IMR-90 (cell line): ENCODE measurements around the gene GJB3. TPM values are rescaled to one million over a fixed set of nuclear protein-coding genes. Genes with fewer than 3 reads are reported as not detected.

Source experiments
- ATAC-seq: fragments of 200-7000 bp; cut with Tn5 transposase; 2 replicates; pipeline ENCODE4 v1.9.1; 2020; ENCODE audit warnings: low read depth, mild to moderate bottlenecking, moderate library complexity
- BruUV-seq: library from RNA; stranded (reverse); fragments of 400-500 nt; replicated peaks from 2 replicates; lab custom pipeline; 2021; lab: Mats Ljungman, UMichigan
- CTCF ChIA-PET: fragments of 300-600 bp; formaldehyde crosslinking; extraction: SDS; loops from one replicate; lab custom pipeline; 2021; ENCODE audit warnings: antibody characterized with exemption; lab: Yijun Ruan, JAX
- POLR2A ChIA-PET: fragments of 300-600 bp; sonication (Branson Sonifier 250); formaldehyde crosslinking; loops from one replicate; lab custom pipeline; 2022; ENCODE audit warnings: antibody characterized with exemption; ENCODE audit not compliant: unreplicated experiment; lab: Charles Lee
- DNase-seq: peaks from one replicate; pipeline ENCODE4 v3.0.0; 2013
- H2AFZ ChIP-seq: replicated peaks from 2 replicates; pipeline ENCODE3; 2013; ENCODE audit warnings: low read length, mild to moderate bottlenecking; ENCODE audit not compliant: poor library complexity
- H2AK5ac ChIP-seq: 2 replicates; pipeline ENCODE4 v1.6.1; 2013; ENCODE audit warnings: low read depth, low read length, inconsistent platforms
- H2AK9ac ChIP-seq: replicated peaks from 2 replicates; pipeline ENCODE3; 2013; ENCODE audit warnings: mild to moderate bottlenecking, low read depth, low read length, moderate library complexity; ENCODE audit not compliant: poor library complexity
- H2BK120ac ChIP-seq: 2 replicates; pipeline ENCODE4 v1.6.1; 2013; ENCODE audit warnings: low read depth, low read length, inconsistent platforms
- H2BK15ac ChIP-seq: 3 replicates; pipeline ENCODE4 v1.6.1; 2013; ENCODE audit warnings: low read depth, low read length, inconsistent platforms
- H2BK20ac ChIP-seq: 2 replicates; pipeline ENCODE4 v1.6.1; 2013; ENCODE audit warnings: low read depth, mild to moderate bottlenecking, inconsistent platforms, low read length, moderate library complexity
- H2BK5ac ChIP-seq: 2 replicates; pipeline ENCODE4 v1.6.1; 2013; ENCODE audit warnings: mild to moderate bottlenecking, low read depth, low read length, inconsistent platforms; ENCODE audit not compliant: poor library complexity, severe bottlenecking
- H3K14ac ChIP-seq: replicated peaks from 2 replicates; pipeline ENCODE4 v1.6.1; 2013; ENCODE audit warnings: low read depth, low read length, inconsistent platforms
- H3K18ac ChIP-seq: 2 replicates; pipeline ENCODE4 v1.6.1; 2013; ENCODE audit warnings: low read depth, low read length, control low read depth
- H3K23ac ChIP-seq: 2 replicates; pipeline ENCODE4 v1.6.1; 2013; ENCODE audit warnings: low read depth, low read length, inconsistent platforms
- H3K27ac ChIP-seq: 2 replicates; pipeline ENCODE4 v1.5.1; 2013; ENCODE audit warnings: mild to moderate bottlenecking, control low read depth, low read length; ENCODE audit not compliant: insufficient read depth
- H3K27me3 ChIP-seq: 2 replicates; pipeline ENCODE4 v1.6.1; 2013; ENCODE audit warnings: low read length; ENCODE audit not compliant: control insufficient read depth, insufficient read depth
- H3K36me3 ChIP-seq: 2 replicates; pipeline ENCODE4 v1.6.1; 2013; ENCODE audit warnings: low read length, mixed read lengths; ENCODE audit not compliant: control insufficient read depth, insufficient read depth
- H3K4ac ChIP-seq: 2 replicates; pipeline ENCODE4 v1.6.1; 2013; ENCODE audit warnings: low read depth, low read length, inconsistent platforms
- H3K4me1 ChIP-seq: 2 replicates; pipeline ENCODE4 v1.6.1; 2013; ENCODE audit warnings: low read length, mixed read lengths; ENCODE audit not compliant: control insufficient read depth, insufficient read depth
- H3K4me2 ChIP-seq: 2 replicates; pipeline ENCODE4 v1.6.1; 2013; ENCODE audit warnings: low read depth, mild to moderate bottlenecking, control low read depth, low read length, moderate library complexity
- H3K4me3 ChIP-seq: 2 replicates; pipeline ENCODE4 v1.5.1; 2013; ENCODE audit warnings: low read depth, mild to moderate bottlenecking, control low read depth, low read length, moderate library complexity; ENCODE audit not compliant: insufficient read depth
- H3K56ac ChIP-seq: 2 replicates; pipeline ENCODE4 v1.6.1; 2013; ENCODE audit warnings: low read length, inconsistent platforms; ENCODE audit not compliant: insufficient read depth; ENCODE audit errors: extremely low read depth
- H3K79me1 ChIP-seq, 2 experiments: 2 replicates each; pipeline ENCODE4 v1.6.1; 2013; ENCODE audit warnings: low read length in 2 of 2, inconsistent platforms in 1 of 2, low read depth in 1 of 2
- H3K9ac ChIP-seq: 2 replicates; pipeline ENCODE4 v1.6.1; 2013; ENCODE audit warnings: low read depth, low read length, control low read depth
- H3K9me1 ChIP-seq: 2 replicates; pipeline ENCODE4 v1.6.1; 2013; ENCODE audit warnings: low read length, inconsistent platforms; ENCODE audit not compliant: insufficient read depth
- H3K9me3 ChIP-seq: 2 replicates; pipeline ENCODE4 v1.6.1; 2013; ENCODE audit warnings: low read length; ENCODE audit not compliant: control insufficient read depth, insufficient read depth
- H4K20me1 ChIP-seq: 2 replicates; pipeline ENCODE4 v1.6.1; 2013; ENCODE audit warnings: low read length, inconsistent platforms; ENCODE audit not compliant: insufficient read depth
- H4K5ac ChIP-seq: 2 replicates; pipeline ENCODE4 v1.6.1; 2013; ENCODE audit warnings: mild to moderate bottlenecking, low read depth, low read length, control low read depth
- H4K8ac ChIP-seq, 2 experiments: 2 replicates each; pipeline ENCODE4 v1.6.1; 2013; ENCODE audit warnings: low read depth in 2 of 2, low read length in 2 of 2, control low read depth in 1 of 2, inconsistent platforms in 1 of 2
- H4K91ac ChIP-seq: 2 replicates; pipeline ENCODE4 v1.6.1; 2013; ENCODE audit warnings: low read depth, low read length, inconsistent platforms; ENCODE audit not compliant: insufficient read depth
- CEBPB ChIP-seq: IDR thresholded peaks from 2 replicates; pipeline ENCODE4 v1.6.1; 2012; ENCODE audit warnings: low read depth, low read length, improper control_type of control experiment
- CHD1 ChIP-seq: IDR thresholded peaks from 2 replicates; pipeline ENCODE4 v1.6.1; 2012; ENCODE audit warnings: low read depth, low read length, improper control_type of control experiment
- MAFK ChIP-seq: IDR thresholded peaks from 2 replicates; pipeline ENCODE4 v1.6.1; 2012; ENCODE audit warnings: low read depth, low read length, improper control_type of control experiment
- MAZ ChIP-seq: IDR thresholded peaks from 2 replicates; pipeline ENCODE4 v1.6.1; 2012; ENCODE audit warnings: low read depth, mild to moderate bottlenecking, low read length, improper control_type of control experiment, moderate library complexity, borderline replicate concordance
- WGBS, 2 experiments: methylation state at CpG; one replicate each; pipeline versions ENCODE4 v1.1.5 to v1.1.7; 2013; ENCODE audit warnings: missing lambda C conversion rate in 2 of 2; ENCODE audit not compliant: insufficient read length in 1 of 2; ENCODE audit errors: extremely low coverage in 2 of 2; 5-methylcytosine and 5-hydroxymethylcytosine counted together
- dilution Hi-C: fragments of 300-500 bp; cut with HindIII; formaldehyde crosslinking; loops from one replicate; pipeline ENCODE4 v1.14.3; 2018; ENCODE audit warnings: low sequenced_read_pairs; ENCODE audit not compliant: unreplicated experiment
- in situ Hi-C: fragments of 300-500 bp; cut with MboI; formaldehyde crosslinking; loops from 3 replicates; pipeline ENCODE4 v1.14.3; 2019; ENCODE audit warnings: low sequenced_read_pairs, inconsistent platforms, mixed read lengths
- intact Hi-C: fragments of 100-400 bp; cut with micrococcal nuclease; formaldehyde crosslinking; loops from 2 replicates; pipeline ENCODE4 v1.10.0; 2022
- polyA plus RNA-seq, 3 experiments: library from polyadenylated mRNA; depleted of rRNA; stranded (reverse); fragments of >200 nt; gene quantifications; 2 replicates each; pipeline ENCODE4 v1.2.3, GENCODE V29; 2012; ENCODE audit warnings: low replicate concordance in 1 of 3
- total RNA-seq: library from RNA; depleted of rRNA; stranded (reverse); fragments of >200 nt; gene quantifications from 2 replicates; pipeline ENCODE4 v1.2.3, GENCODE V29; 2012
- TF ChIP-seq, protein P1 (sequence below): conservative IDR thresholded peaks from 2 replicates; pipeline ENCODE4 v1.5.1; 2012; ENCODE audit warnings: mild to moderate bottlenecking, low read depth, low read length, improper control_type of control experiment

GJB3 gene
- total and polyA plus RNA-seq, 2 of the 4 experiments (the other 2 are of a cell fraction), result not detected

DNA sequence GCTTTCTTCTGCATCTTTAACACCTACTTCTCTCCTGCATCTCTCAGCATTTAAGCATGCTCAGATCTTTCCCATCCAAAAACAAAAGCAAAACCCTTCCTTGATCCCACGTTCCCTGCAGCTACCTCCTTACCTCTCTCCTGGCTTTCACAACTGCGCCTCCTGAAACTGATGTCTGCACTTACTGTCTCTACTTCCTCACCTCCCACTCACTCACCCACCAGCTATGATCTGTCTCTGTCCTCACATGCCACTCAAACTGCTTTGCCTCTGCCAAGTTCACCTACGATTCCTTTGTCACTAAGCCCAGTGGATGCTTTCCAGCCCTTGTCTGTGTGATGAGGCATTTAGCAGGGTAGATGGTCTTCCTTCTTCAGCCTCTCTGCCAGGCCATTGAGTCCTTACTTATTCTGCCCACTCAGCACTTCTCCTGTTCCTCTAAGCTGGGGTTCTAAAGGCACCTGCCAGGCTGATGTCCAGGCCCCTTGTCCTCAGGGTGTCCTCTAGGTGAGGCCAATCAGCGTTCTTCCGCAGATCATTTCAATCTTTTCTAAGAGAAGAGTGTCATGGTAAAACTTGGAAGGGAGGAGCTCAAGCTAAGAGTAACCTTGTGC, 10.0 kb upstream of the GJB3 start:
- no peak overlapping the region for H3K14ac ChIP-seq
- dilution Hi-C loops (no loop called here), intact Hi-C loops (no loop called here), in situ Hi-C loops (no loop called here)
- H3K4me3 ChIP-seq, result no peak overlapping the region
- H2BK5ac ChIP-seq, result no peak overlapping the region
- H2BK120ac ChIP-seq, result no peak overlapping the region
- no peaks in the 10 kb centered on the region for H3K9me1 ChIP-seq
- POLR2A ChIA-PET, result no interaction called here
- H3K18ac ChIP-seq, result no peak overlapping the region
- H4K20me1 ChIP-seq, result no peaks in the 10 kb centered on the region
- no peak overlapping the region for H3K56ac ChIP-seq
- no peak overlapping the region for H2AK5ac ChIP-seq
- no peak overlapping the region for H2BK15ac ChIP-seq
- DNase-seq (no peak), ATAC-seq (no peak)
- no peak overlapping the region for H3K4me2 ChIP-seq
- H2AFZ ChIP-seq, result no peak overlapping the region
- no peaks in the 10 kb centered on the region for H3K36me3 ChIP-seq
- H3K23ac ChIP-seq, result no peak overlapping the region
- no peak overlapping the region for H3K4ac ChIP-seq
- no peak overlapping the region for H2AK9ac ChIP-seq
- no TSS peak for BruUV-seq
- TF ChIP-seq MAFK (peak; percentile 81), CEBPB (no peak), CHD1 (no peak), MAZ (no peak)
- TF ChIP-seq, protein P1, sequence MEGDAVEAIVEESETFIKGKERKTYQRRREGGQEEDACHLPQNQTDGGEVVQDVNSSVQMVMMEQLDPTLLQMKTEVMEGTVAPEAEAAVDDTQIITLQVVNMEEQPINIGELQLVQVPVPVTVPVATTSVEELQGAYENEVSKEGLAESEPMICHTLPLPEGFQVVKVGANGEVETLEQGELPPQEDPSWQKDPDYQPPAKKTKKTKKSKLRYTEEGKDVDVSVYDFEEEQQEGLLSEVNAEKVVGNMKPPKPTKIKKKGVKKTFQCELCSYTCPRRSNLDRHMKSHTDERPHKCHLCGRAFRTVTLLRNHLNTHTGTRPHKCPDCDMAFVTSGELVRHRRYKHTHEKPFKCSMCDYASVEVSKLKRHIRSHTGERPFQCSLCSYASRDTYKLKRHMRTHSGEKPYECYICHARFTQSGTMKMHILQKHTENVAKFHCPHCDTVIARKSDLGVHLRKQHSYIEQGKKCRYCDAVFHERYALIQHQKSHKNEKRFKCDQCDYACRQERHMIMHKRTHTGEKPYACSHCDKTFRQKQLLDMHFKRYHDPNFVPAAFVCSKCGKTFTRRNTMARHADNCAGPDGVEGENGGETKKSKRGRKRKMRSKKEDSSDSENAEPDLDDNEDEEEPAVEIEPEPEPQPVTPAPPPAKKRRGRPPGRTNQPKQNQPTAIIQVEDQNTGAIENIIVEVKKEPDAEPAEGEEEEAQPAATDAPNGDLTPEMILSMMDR, result no peak
- no peak overlapping the region for H4K5ac ChIP-seq
- no peak overlapping the region for H2BK20ac ChIP-seq
- H3K27me3 ChIP-seq, result peaks cover 7% of the 10 kb centered on the region
- WGBS, 2 experiments, result 45% methylated on average over 2 of the region's 5 CpGs; no CpG with 5 or more reads in 1 of the 2 experiments
- H4K91ac ChIP-seq, result no peak overlapping the region
- no peak overlapping the region for H3K9ac ChIP-seq
- no peaks in the 10 kb centered on the region for H3K79me1 ChIP-seq
- H4K8ac ChIP-seq, result no peak overlapping the region
- H3K27ac ChIP-seq, result no peak overlapping the region
- CTCF ChIA-PET, result no interaction called here
- no peaks in the 10 kb centered on the region for H3K9me3 ChIP-seq
- no peaks in the 10 kb centered on the region for H3K4me1 ChIP-seq
